Neural crest cell (in vitro differentiated cells): ENCODE results near the gene RETN. TPM values are rescaled to one million over a fixed set of nuclear protein-coding genes. Genes with fewer than 3 reads are reported as not detected.

ENCODE experiments used
- DNase-seq: peaks from one replicate; pipeline ENCODE4 v3.0.0; 2021; ENCODE audit warnings: low read depth, mixed read lengths, low spot score
- H3K27ac Mint-ChIP-seq: one replicate; pipeline ENCODE4 v1.8.0; 2021; ENCODE audit warnings: mild to moderate bottlenecking, mixed read lengths; ENCODE audit not compliant: unreplicated experiment
- H3K27me3 Mint-ChIP-seq: 2 replicates; pipeline ENCODE4 v1.8.0; 2021; ENCODE audit warnings: low read depth, mild to moderate bottlenecking, mixed read lengths
- H3K36me3 Mint-ChIP-seq: 2 replicates; pipeline ENCODE4 v1.8.0; 2021; ENCODE audit warnings: low read depth, mild to moderate bottlenecking, mixed read lengths
- H3K4me1 Mint-ChIP-seq: 2 replicates; pipeline ENCODE4 v1.8.0; 2021; ENCODE audit warnings: mixed read lengths
- H3K4me3 Mint-ChIP-seq: one replicate; pipeline ENCODE4 v1.8.0; 2021; ENCODE audit warnings: mild to moderate bottlenecking, mixed read lengths
- H3K9me3 Mint-ChIP-seq: 2 replicates; pipeline ENCODE4 v1.8.0; 2021; ENCODE audit warnings: mixed read lengths
- total RNA-seq: library from RNA; stranded (reverse); gene quantifications from 2 replicates; pipeline ENCODE4 v1.2.1, GENCODE V29; 2021
- TF ChIP-seq, protein P1 (sequence below): fragments of 200-600 bp; sonication (generic); conservative IDR thresholded peaks from 2 replicates; pipeline ENCODE4 v1.5.0; 2021; ENCODE audit warnings: antibody characterized with exemption, mild to moderate bottlenecking

RETN gene
- total RNA-seq, 1 donor from 2014 or later: not detected

DNA sequence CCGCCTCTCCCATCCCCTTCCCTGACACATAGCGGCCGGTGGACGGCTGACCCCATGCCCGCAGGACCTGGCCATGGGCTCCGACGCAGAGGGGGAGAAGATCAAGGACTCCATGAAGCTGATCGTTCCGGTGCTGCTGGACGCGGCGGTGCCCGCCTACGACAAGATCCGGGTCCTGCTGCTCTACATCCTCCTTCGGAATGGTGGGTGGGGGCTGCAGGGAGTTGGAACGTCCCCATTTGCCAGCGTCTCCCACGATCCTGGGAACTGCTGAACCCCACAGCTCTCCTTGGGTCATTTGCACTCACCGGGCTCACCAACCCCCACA is 24.3 kb upstream of the RETN start:
- Mint-ChIP-seq H3K36me3 (no peaks in the 10 kb centered on the region), H3K4me3 (no peak overlapping the region), H3K27me3 (peaks cover 18% of the 10 kb centered on the region), H3K27ac (no peak overlapping the region), H3K9me3 (peaks cover 7% of the 10 kb centered on the region), H3K4me1 (no peaks in the 10 kb centered on the region)
- DNase-seq: no peak
- TF ChIP-seq, protein P1, sequence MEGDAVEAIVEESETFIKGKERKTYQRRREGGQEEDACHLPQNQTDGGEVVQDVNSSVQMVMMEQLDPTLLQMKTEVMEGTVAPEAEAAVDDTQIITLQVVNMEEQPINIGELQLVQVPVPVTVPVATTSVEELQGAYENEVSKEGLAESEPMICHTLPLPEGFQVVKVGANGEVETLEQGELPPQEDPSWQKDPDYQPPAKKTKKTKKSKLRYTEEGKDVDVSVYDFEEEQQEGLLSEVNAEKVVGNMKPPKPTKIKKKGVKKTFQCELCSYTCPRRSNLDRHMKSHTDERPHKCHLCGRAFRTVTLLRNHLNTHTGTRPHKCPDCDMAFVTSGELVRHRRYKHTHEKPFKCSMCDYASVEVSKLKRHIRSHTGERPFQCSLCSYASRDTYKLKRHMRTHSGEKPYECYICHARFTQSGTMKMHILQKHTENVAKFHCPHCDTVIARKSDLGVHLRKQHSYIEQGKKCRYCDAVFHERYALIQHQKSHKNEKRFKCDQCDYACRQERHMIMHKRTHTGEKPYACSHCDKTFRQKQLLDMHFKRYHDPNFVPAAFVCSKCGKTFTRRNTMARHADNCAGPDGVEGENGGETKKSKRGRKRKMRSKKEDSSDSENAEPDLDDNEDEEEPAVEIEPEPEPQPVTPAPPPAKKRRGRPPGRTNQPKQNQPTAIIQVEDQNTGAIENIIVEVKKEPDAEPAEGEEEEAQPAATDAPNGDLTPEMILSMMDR: no peak

- Mint-ChIP-seq H3K27ac (no peak overlapping the region), H3K9me3 (peaks cover 2% of the 10 kb centered on the region), H3K4me3 (no peak overlapping the region), H3K36me3 (no peaks in the 10 kb centered on the region), H3K27me3 (peaks cover 15% of the 10 kb centered on the region), H3K4me1 (no peaks in the 10 kb centered on the region)
- DNase-seq: no peak
- TF ChIP-seq, protein P1: no peak
Measured at GRCh38 chr19:7645163-7645562, 23.7 kb upstream of the RETN start.

DNA sequence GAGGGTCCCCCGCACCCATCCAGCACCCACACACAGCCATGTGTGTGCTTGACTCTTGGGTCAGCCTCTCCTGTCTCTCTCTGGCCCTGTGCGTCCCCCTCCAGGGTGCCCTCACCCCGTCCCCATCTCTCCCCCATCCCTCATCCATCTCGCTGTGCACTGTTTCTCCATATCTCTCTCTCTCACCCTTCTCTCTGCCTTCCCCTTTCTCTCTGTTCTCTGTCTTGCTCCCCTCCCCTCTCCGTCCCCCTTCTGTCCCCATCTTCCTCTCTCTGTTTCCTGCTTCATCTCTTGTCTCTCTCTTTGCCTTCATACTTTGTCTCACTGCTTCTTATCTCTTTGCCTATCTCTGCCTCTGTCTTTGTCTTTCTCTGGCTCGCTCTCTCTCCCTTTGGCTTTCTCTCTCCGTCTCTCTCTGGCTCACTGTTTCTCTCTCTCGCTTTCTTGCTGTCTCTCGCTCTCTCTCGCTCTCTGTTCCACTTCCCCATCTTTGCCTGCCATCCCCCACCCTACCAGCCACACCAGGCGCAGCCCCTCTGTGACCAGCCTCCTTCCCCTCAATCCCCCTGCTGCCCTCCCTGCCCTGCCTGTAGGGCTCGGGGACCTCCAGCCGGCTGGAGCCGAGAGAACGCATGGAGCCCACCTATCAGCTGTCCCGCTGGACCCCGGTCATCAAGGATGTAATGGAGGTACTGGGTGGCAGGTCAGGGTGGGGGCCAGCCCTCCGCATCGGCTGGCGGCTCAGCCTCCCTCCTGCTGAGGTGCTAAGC is 23.0 kb upstream of the RETN start:
- Mint-ChIP-seq H3K27me3 (peaks cover 17% of the 10 kb centered on the region), H3K4me1 (no peaks in the 10 kb centered on the region), H3K36me3 (no peaks in the 10 kb centered on the region), H3K27ac (no peak overlapping the region), H3K4me3 (peak overlapping the region; percentile 8), H3K9me3 (no peaks in the 10 kb centered on the region)
- TF ChIP-seq, protein P1: no peak
- no peak for DNase-seq

- peaks cover 19% of the 10 kb centered on the region for H3K27me3 Mint-ChIP-seq
- TF ChIP-seq, protein P1: no peak
- DNase-seq: no peak
- H3K4me3 Mint-ChIP-seq: no peak overlapping the region
- no peak overlapping the region for H3K27ac Mint-ChIP-seq
- no peaks in the 10 kb centered on the region for H3K4me1 Mint-ChIP-seq
- H3K36me3 Mint-ChIP-seq: no peaks in the 10 kb centered on the region
- H3K9me3 Mint-ChIP-seq: no peaks in the 10 kb centered on the region
Measured at GRCh38 chr19:7646426-7646700, 22.5 kb upstream of the RETN start.

DNA sequence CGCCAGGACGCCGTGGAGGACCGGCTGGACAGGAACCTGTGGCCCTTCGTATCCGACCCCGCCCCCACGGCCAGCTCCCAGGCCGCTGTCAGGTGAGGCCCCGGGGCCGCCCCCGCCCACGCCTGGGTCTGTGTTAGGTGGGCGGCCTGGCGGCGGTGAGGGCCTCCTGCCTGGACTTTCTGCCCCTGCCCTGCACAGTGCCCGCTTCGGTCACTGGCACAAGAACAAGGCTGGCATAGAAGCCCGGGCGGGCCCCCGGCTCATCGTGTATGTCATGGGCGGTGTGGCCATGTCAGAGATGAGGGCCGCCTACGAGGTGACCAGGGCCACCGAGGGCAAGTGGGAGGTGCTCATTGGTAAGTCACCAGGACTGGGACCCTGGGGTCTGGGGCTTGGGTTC is 21.7 kb upstream of the RETN start:
- DNase-seq: no peak
- Mint-ChIP-seq H3K27me3 (peaks cover 24% of the 10 kb centered on the region), H3K4me1 (peaks cover 2% of the 10 kb centered on the region), H3K4me3 (no peak overlapping the region), H3K36me3 (no peaks in the 10 kb centered on the region), H3K9me3 (no peaks in the 10 kb centered on the region), H3K27ac (no peak overlapping the region)
- TF ChIP-seq, protein P1: no peak
